ENCODE measurements around the gene PLB1. TPM values are rescaled to one million over a fixed set of nuclear protein-coding genes. Genes with fewer than 3 reads are reported as not detected.

The PLB1 gene
- total and polyA plus RNA-seq, 9 of the 15 experiments (the other 6 are each of a cell fraction or from before 2014, with no cell fraction given) = 0.01 to 0.09 (median 0.07) TPM; not detected in 2

DNA sequence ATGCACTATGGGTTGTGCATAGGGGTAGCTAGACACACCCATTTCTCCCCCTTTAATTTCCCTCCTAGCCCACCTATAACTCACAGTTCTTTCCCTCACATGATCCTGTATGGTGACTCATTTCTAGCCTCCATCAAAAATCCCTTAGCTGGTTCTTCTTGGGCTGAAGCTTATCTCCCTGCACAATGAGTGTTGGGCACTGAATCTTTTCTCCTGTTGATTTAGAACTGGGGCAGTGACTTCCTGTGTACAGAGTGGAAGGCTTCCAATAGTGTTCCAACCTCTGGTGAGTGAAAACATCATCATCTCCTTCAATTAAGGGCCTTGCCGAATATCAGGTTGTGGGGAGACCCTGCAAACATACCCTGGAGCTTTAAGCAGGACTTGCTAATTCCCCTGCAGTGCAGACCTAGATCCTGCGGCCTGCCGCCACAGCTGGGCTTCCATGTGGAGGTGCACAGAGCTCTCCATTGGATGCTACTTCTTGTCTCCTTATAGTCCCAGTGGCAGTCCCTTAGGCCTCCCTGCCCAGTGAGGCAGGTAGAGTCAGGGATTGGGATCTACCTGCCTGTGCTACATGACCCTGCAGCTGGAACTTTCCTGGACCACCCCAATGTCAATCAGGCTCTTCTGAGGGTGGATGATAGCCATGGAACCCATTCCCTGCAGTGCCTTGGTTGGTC is 121.8 kb downstream of the PLB1 start:
- Histone ChIP-seq H4K20me1 (replicated peaks; ENCODE audit: control insufficient read depth, insufficient read depth, low read length) (peaks cover 3% of the 10 kb centered on the region; the same call in 1 of the 2 replicates), H3K9me1 (ENCODE audit: control insufficient read depth, insufficient read depth, low read length) (no peaks in the 10 kb centered on the region), H2AFZ (ENCODE audit: low read depth, low read length) (no peak overlapping the region), H3K79me2 (ENCODE audit: control insufficient read depth, insufficient read depth, low read length) (no peaks in the 10 kb centered on the region), H3K9me3 (replicated peaks; ENCODE audit: control insufficient read depth, insufficient read depth, low read depth, low read length) (no peaks in the 10 kb centered on the region), H3K9ac (ENCODE audit: insufficient read depth in 1 of 2, low read depth in 2 of 2, low read length in 2 of 2) (0 out of 4 replicates have a peak overlapping the region, but pooled peaks of 1 of the 2 experiments have one; percentile 20), H3K27ac (ENCODE audit: extremely low read depth, low read depth, low read length) (no peak overlapping the region), H3K4me2 (ENCODE audit: insufficient read depth, low read length) (no peak overlapping the region), H3K36me3 (ENCODE audit: control insufficient read depth, insufficient read depth, low read length) (no peaks in the 10 kb centered on the region), H3K27me3 (ENCODE audit: control insufficient read depth in 2 of 2, insufficient read depth in 2 of 2, low read length in 2 of 2) (peaks cover 2 to 33% of the 10 kb centered on the region in 2 experiments; a peak in 3 of 5 replicates), H3K4me3 (no peak overlapping the region), H3K4me1 (replicated peaks in 1 of 2; ENCODE audit: control insufficient read depth in 2 of 2, insufficient read depth in 2 of 2, low read length in 2 of 2) (peaks cover 6 to 14% of the 10 kb centered on the region in 2 experiments; a peak in 4 of 5 replicates)
- intact Hi-C loops (cut with micrococcal nuclease) = no loop called here
- peak in 1 of 4 experiments; percentile 19 for DNase-seq (ENCODE audit: extremely low read depth in 1 of 4, low spot score in 3 of 4)
- no peak for FAIRE-seq
- in situ Hi-C loops (cut with MboI) = no loop called here
- no TSS peak for BruUV-seq (replicated peaks)
- ChIA-PET CTCF (ENCODE audit: low intra/inter-chr PET ratio) (no interaction called here), POLR2A (interaction anchor here (0.8 kb wide), 1 partner anchor 22 kb away, joined by 3 read pairs; no protein-coding TSS in a partner anchor)
- 27% methylated on average over 3 of the region's 3 CpGs for WGBS (ENCODE audit: insufficient coverage, low coverage, missing lambda C conversion rate)
- ATAC-seq = no peak
- TF ChIP-seq KAT7 (CRISPR knock-in tag; IDR thresholded peaks at IDR 0.05; ENCODE audit: borderline replicate concordance) (no peak), MECOM (CRISPR knock-in tag; IDR thresholded peaks at IDR 0.05) (no peak), AFF4 (CRISPR knock-in tag; IDR thresholded peaks at IDR 0.05) (no peak), NR2F6 (CRISPR knock-in tag; IDR thresholded peaks at IDR 0.05) (no peak), ZNF274 (IDR thresholded peaks at IDR 0.05; ENCODE audit: borderline replicate concordance, low read depth, low read length) (no peak), PTTG1 (tag; IDR thresholded peaks at IDR 0.05; ENCODE audit: low read depth) (no peak), ARID3A (IDR thresholded peaks at IDR 0.05; ENCODE audit: borderline replicate concordance, low read depth, low read length) (no peak), NR4A1 (CRISPR knock-in tag; IDR thresholded peaks at IDR 0.05) (no peak), NR4A1 (tag; IDR thresholded peaks at IDR 0.05) (no peak), ZNF165 (CRISPR knock-in tag; IDR thresholded peaks at IDR 0.05; ENCODE audit: borderline replicate concordance) (no peak), ZNF3 (CRISPR knock-in tag; IDR thresholded peaks at IDR 0.05) (no peak), RFX7 (CRISPR knock-in tag; IDR thresholded peaks at IDR 0.05) (no peak), NELFE (IDR thresholded peaks at IDR 0.05; ENCODE audit: insufficient read depth, insufficient read length) (no peak)
- TF ChIP-seq, protein P1, sequence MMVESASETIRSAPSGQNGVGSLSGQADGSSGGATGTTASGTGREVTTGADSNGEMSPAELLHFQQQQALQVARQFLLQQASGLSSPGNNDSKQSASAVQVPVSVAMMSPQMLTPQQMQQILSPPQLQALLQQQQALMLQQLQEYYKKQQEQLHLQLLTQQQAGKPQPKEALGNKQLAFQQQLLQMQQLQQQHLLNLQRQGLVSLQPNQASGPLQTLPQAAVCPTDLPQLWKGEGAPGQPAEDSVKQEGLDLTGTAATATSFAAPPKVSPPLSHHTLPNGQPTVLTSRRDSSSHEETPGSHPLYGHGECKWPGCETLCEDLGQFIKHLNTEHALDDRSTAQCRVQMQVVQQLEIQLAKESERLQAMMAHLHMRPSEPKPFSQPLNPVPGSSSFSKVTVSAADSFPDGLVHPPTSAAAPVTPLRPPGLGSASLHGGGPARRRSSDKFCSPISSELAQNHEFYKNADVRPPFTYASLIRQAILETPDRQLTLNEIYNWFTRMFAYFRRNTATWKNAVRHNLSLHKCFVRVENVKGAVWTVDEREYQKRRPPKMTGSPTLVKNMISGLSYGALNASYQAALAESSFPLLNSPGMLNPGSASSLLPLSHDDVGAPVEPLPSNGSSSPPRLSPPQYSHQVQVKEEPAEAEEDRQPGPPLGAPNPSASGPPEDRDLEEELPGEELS (CRISPR knock-in tag; IDR thresholded peaks at IDR 0.05; ENCODE audit: borderline replicate concordance) = no peak

Measured in K562 (cell line).